GM23248 (cell line): ENCODE results near the gene ZBTB44. TPM values are rescaled to one million over a fixed set of nuclear protein-coding genes. Genes with fewer than 3 reads are reported as not detected.

Experiments
- DNase-seq: peaks from one replicate; pipeline ENCODE4 v3.0.0-alpha.2; 2015
- H2AFZ ChIP-seq: fragments of 200-600 bp; sonication (generic); 2 replicates; pipeline ENCODE4 v1.6.1; 2016; ENCODE audit warnings: antibody characterized with exemption
- H3F3A ChIP-seq: fragments of 200-600 bp; sonication (generic); 2 replicates; pipeline ENCODE4 v1.6.1; 2016; ENCODE audit warnings: mild to moderate bottlenecking, antibody characterized with exemption, mixed run types; ENCODE audit not compliant: insufficient read depth
- H3K27ac ChIP-seq: fragments of 200-600 bp; sonication (generic); 2 replicates; pipeline ENCODE4 v1.5.1; 2016; ENCODE audit warnings: mild to moderate bottlenecking
- H3K27me3 ChIP-seq: fragments of 200-600 bp; sonication (generic); replicated peaks from 2 replicates; pipeline ENCODE4 v1.6.1; 2016; ENCODE audit warnings: mild to moderate bottlenecking; ENCODE audit not compliant: insufficient read depth
- H3K36me3 ChIP-seq: fragments of 200-600 bp; sonication (generic); 2 replicates; pipeline ENCODE4 v1.6.1; 2016; ENCODE audit warnings: low read depth, mild to moderate bottlenecking
- H3K4me1 ChIP-seq: fragments of 200-600 bp; sonication (generic); 2 replicates; pipeline ENCODE4 v1.6.1; 2016; ENCODE audit warnings: mild to moderate bottlenecking; ENCODE audit not compliant: insufficient read depth
- H3K4me2 ChIP-seq: fragments of 200-600 bp; sonication (generic); one replicate; pipeline ENCODE4 v1.6.1; 2016; ENCODE audit warnings: mild to moderate bottlenecking; ENCODE audit not compliant: unreplicated experiment
- H3K4me3 ChIP-seq: fragments of 200-600 bp; sonication (generic); 2 replicates; pipeline ENCODE4 v1.5.1; 2016; ENCODE audit warnings: mild to moderate bottlenecking
- H3K79me2 ChIP-seq: fragments of 200-600 bp; sonication (generic); 2 replicates; pipeline ENCODE4 v1.6.1; 2016; ENCODE audit warnings: mild to moderate bottlenecking; ENCODE audit not compliant: insufficient read depth
- H3K9ac ChIP-seq: fragments of 200-600 bp; sonication (generic); 2 replicates; pipeline ENCODE4 v1.6.1; 2016; ENCODE audit warnings: mild to moderate bottlenecking
- H3K9me2 ChIP-seq: fragments of 200-600 bp; sonication (generic); 2 replicates; pipeline ENCODE4 v1.6.1; 2016; ENCODE audit warnings: mixed run types, mild to moderate bottlenecking, moderate library complexity; ENCODE audit not compliant: insufficient read depth
- H3K9me3 ChIP-seq: fragments of 200-600 bp; sonication (generic); one replicate; pipeline ENCODE4 v1.6.1; 2017; ENCODE audit warnings: low read depth
- H4K20me1 ChIP-seq: fragments of 200-600 bp; sonication (generic); 2 replicates; pipeline ENCODE4 v1.6.0; 2016; ENCODE audit not compliant: insufficient read depth
- EZH2 ChIP-seq: fragments of 200-600 bp; sonication (generic); IDR thresholded peaks from 2 replicates; pipeline ENCODE4 v1.6.1; 2018; ENCODE audit warnings: antibody characterized with exemption, mild to moderate bottlenecking; ENCODE audit not compliant: insufficient read depth, poor library complexity, severe bottlenecking
- EZH2phosphoT487 ChIP-seq: fragments of 200-600 bp; sonication (generic); IDR thresholded peaks from 2 replicates; pipeline ENCODE4 v1.6.1; 2018; ENCODE audit warnings: antibody characterized with exemption, moderate library complexity, mild to moderate bottlenecking, low read depth; ENCODE audit not compliant: insufficient read depth
- WGBS, 2 experiments: methylation state at CpG; one replicate each; pipeline ENCODE4 v1.1.6; 2015 to 2017; ENCODE audit warnings: low lambda C conversion rate in 2 of 2, low coverage in 1 of 2; ENCODE audit errors: missing lambda C conversion rate in 2 of 2; 5-methylcytosine and 5-hydroxymethylcytosine counted together
- in situ Hi-C: fragments of 300-500 bp; cut with MboI; formaldehyde crosslinking; loops from 2 replicates; pipeline ENCODE4 v1.15.0; 2020
- polyA plus RNA-seq: library from polyadenylated mRNA; unstranded; fragments of >200 nt; fragmentation: Nextera tagmentation; extraction: Ambion mirVana; gene quantifications from 2 replicates; pipeline ENCODE4 v1.2.1, GENCODE V29; 2016
- total RNA-seq: library from RNA; depleted of rRNA; stranded (reverse); fragments of >200 nt; shearing (Covaris generic); gene quantifications from 2 replicates; pipeline ENCODE4 v1.2.3, GENCODE V29; 2014

Gene ZBTB44
- total and polyA plus RNA-seq, 2 experiments from 2014 or later = 4.1 to 17.4 TPM

DNA sequence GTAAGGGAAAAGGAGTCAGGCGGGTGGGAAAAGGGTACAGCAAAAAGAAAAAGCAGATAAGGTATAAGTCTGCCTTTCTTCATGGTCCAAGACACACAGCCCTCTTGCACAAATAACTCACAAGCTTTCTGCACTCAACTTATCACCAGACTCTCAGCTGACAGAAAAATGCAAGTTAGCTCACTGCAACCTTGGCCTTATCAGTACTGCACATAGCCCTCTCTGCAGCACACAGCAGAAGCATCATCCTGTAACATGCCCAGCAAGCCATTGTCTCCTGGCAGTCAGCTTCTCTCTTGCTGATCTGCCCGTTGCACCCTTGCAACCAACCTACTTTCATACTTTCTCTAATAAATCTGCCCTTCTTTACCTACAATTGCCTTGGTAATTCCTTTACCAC, 5.8 kb downstream of the ZBTB44 start:
- Histone ChIP-seq H3K9ac (no peak overlapping the region), H4K20me1 (no peaks in the 10 kb centered on the region; the same call in 1 of the 2 replicates), H2AFZ (no peak overlapping the region), H3K36me3 (no peaks in the 10 kb centered on the region), H3F3A (no peaks in the 10 kb centered on the region; the same call in 1 of the 2 replicates), H3K9me3 (no peaks in the 10 kb centered on the region), H3K4me3 (no peak overlapping the region), H3K79me2 (peaks cover 100% of the 10 kb centered on the region), H3K27ac (no peak overlapping the region), H3K4me2 (no peak overlapping the region), H3K4me1 (peaks cover 14% of the 10 kb centered on the region), H3K9me2 (no peaks in the 10 kb centered on the region), H3K27me3 (no peaks in the 10 kb centered on the region)
- 87 to 90% methylated on average over 2 of the region's 2 CpGs for WGBS, 2 experiments
- in situ Hi-C loops = no loop called here
- TF ChIP-seq EZH2 = no peak
- no peak for TF ChIP-seq EZH2phosphoT487
- no peak for DNase-seq

GRCh38 chr11:130308059-130308458, 6.7 kb downstream of the ZBTB44 start:
- TF ChIP-seq EZH2 = no peak
- TF ChIP-seq EZH2phosphoT487 = no peak

GRCh38 chr11:130304651-130305050, 10.1 kb downstream of the ZBTB44 start:
- TF ChIP-seq EZH2 (no peak), EZH2phosphoT487 (no peak)
- no peaks in the 10 kb centered on the region for H3K9me2 ChIP-seq
- WGBS, 2 experiments = 91 to 97% methylated on average over 2 of the region's 2 CpGs

More at GRCh38 chr11:130308059-130308458, 6.7 kb downstream of the ZBTB44 start:
- Histone ChIP-seq H3K36me3 (no peaks in the 10 kb centered on the region), H3K4me3 (no peak overlapping the region), H3K27ac (no peak overlapping the region), H3K9me3 (no peaks in the 10 kb centered on the region), H3K9ac (no peak overlapping the region), H3K9me2 (no peaks in the 10 kb centered on the region), H3K4me2 (no peak overlapping the region), H2AFZ (no peak overlapping the region), H3F3A (no peaks in the 10 kb centered on the region; the same call in 1 of the 2 replicates), H4K20me1 (no peaks in the 10 kb centered on the region; the same call in 1 of the 2 replicates), H3K27me3 (no peaks in the 10 kb centered on the region), H3K4me1 (peaks cover 11% of the 10 kb centered on the region), H3K79me2 (peaks cover 100% of the 10 kb centered on the region)
- DNase-seq = no peak
- in situ Hi-C loops = no loop called here
- 98 to 99% methylated on average over 7 of the region's 7 CpGs for WGBS, 2 experiments

DNA sequence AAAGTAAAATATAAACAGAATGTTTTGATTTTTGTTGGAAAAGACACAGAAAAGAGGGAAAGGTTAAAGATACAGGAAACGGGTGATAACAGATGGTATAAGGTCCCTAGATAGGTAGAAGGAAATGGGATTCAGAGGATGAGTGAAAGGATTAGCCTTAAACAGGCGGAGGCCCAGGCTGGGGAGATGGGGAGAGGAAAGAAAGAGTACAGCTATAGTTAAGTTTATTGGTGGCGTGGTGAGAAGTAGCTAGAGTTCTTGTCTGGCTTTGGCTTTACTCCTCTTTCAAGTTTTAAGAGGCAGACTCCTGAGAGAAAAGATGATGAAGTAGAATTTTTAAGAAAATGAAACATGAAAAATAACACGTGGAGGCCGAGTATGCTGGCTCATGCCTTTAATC, 13.7 kb downstream of the ZBTB44 start:
- Histone ChIP-seq H3K4me3 (no peak overlapping the region), H3K9ac (no peak overlapping the region), H3K27ac (no peak overlapping the region), H3K79me2 (peaks cover 95% of the 10 kb centered on the region), H3K4me2 (no peak overlapping the region), H3K9me3 (no peaks in the 10 kb centered on the region), H3K27me3 (no peaks in the 10 kb centered on the region), H3K4me1 (no peaks in the 10 kb centered on the region), H2AFZ (no peak overlapping the region), H3F3A (no peaks in the 10 kb centered on the region), H3K9me2 (no peaks in the 10 kb centered on the region), H4K20me1 (peaks cover 14% of the 10 kb centered on the region; the same call in 1 of the 2 replicates), H3K36me3 (no peaks in the 10 kb centered on the region)
- no peak for TF ChIP-seq EZH2phosphoT487
- TF ChIP-seq EZH2 = no peak
- no peak for DNase-seq
- WGBS, 2 experiments = 95% methylated on average over 5 of the region's 5 CpGs
- in situ Hi-C loops = no loop called here

More at GRCh38 chr11:130304651-130305050, 10.1 kb downstream of the ZBTB44 start:
- peaks cover 100% of the 10 kb centered on the region for H3K79me2 ChIP-seq
- H3K27me3 ChIP-seq = no peaks in the 10 kb centered on the region
- in situ Hi-C loops = no loop called here
- no peaks in the 10 kb centered on the region for H3K9me3 ChIP-seq
- H4K20me1 ChIP-seq = peaks cover 8% of the 10 kb centered on the region; the same call in 1 of the 2 replicates
- H3K27ac ChIP-seq = no peak overlapping the region
- H3K4me2 ChIP-seq = no peak overlapping the region
- DNase-seq = no peak
- no peaks in the 10 kb centered on the region for H3K36me3 ChIP-seq
- H3K4me1 ChIP-seq = no peaks in the 10 kb centered on the region
- H2AFZ ChIP-seq = no peak overlapping the region
- no peaks in the 10 kb centered on the region for H3F3A ChIP-seq
- H3K9ac ChIP-seq = no peak overlapping the region
- no peak overlapping the region for H3K4me3 ChIP-seq

DNA sequence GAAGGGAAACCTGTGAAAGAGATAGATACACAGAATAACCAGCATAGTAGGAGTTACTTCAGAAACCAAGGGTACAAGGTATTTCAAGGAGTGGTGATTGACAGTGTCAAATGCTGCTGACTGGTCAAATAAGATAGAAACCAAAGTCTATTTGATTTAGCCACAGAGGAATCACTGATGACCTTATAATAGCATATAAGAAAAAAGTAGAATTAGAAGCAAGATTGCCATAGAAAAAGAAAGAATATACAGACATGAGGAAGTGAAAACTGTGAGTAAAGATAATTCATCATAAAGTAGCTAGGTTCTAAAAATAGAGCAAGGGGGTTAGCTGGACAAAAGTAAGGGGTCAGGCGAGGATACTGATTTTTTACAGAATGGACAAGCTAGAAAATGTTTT, 14.2 kb downstream of the ZBTB44 start:
- Histone ChIP-seq H3K79me2 (peaks cover 90% of the 10 kb centered on the region), H3K4me2 (no peak overlapping the region), H3K9me2 (no peaks in the 10 kb centered on the region), H3K4me1 (no peaks in the 10 kb centered on the region), H3K9me3 (no peaks in the 10 kb centered on the region), H3K4me3 (no peak overlapping the region), H3K9ac (no peak overlapping the region), H3K36me3 (no peaks in the 10 kb centered on the region), H3F3A (no peaks in the 10 kb centered on the region), H2AFZ (no peak overlapping the region), H3K27ac (no peak overlapping the region), H4K20me1 (peaks cover 14% of the 10 kb centered on the region; the same call in 1 of the 2 replicates), H3K27me3 (no peaks in the 10 kb centered on the region)
- DNase-seq = no peak
- 36 to 41% methylated on average over 1 of the region's 1 CpG for WGBS, 2 experiments
- in situ Hi-C loops = no loop called here
- TF ChIP-seq EZH2phosphoT487 (no peak), EZH2 (no peak)
